GM21825 (cell line): ENCODE measurements around the gene PHF21B.

Experiments
- ATAC-seq: cut with Tn5 transposase; IDR thresholded peaks from one replicate; pipeline ENCODE4 v1.9.1; 2021; ENCODE audit warnings: mild to moderate bottlenecking, moderate library complexity; ENCODE audit not compliant: unreplicated experiment

Gene PHF21B

GRCh38 chr22:45019861-45020655 lies 10.3 kb upstream of the PHF21B start:
- ATAC-seq, result no peak

GRCh38 chr22:45014654-45015053 lies 4.8 kb upstream of the PHF21B start:
- ATAC-seq, result no peak

GRCh38 chr22:45013138-45013537 lies 3.3 kb upstream of the PHF21B start:
- no peak for ATAC-seq

GRCh38 chr22:45010532-45010900 lies 711 bp upstream of the PHF21B start:
- no peak for ATAC-seq

GRCh38 chr22:45008751-45009605 lies 827 bp downstream of the PHF21B start:
- no peak for ATAC-seq

GRCh38 chr22:45008186-45008681 lies 1.6 kb downstream of the PHF21B start:
- ATAC-seq, result no peak

GRCh38 chr22:45007391-45008185 lies 2.2 kb downstream of the PHF21B start:
- ATAC-seq, result no peak

- ATAC-seq, result no peak
Measured at GRCh38 chr22:45006964-45007390, 2.8 kb downstream of the PHF21B start.

- ATAC-seq, result no peak
Measured at GRCh38 chr22:45006111-45006963, 3.5 kb downstream of the PHF21B start.

- ATAC-seq, result no peak
Measured at GRCh38 chr22:45001653-45002052, 8.2 kb downstream of the PHF21B start.

GRCh38 chr22:45000330-45000729 lies 9.5 kb downstream of the PHF21B start:
- no peak for ATAC-seq

- ATAC-seq, result no peak
Measured at GRCh38 chr22:44999687-45000086, 10.1 kb downstream of the PHF21B start.

GRCh38 chr22:44999231-44999630 lies 10.6 kb downstream of the PHF21B start:
- ATAC-seq, result no peak

- ATAC-seq, result no peak
Measured at GRCh38 chr22:44998296-44998695, 11.5 kb downstream of the PHF21B start.

GRCh38 chr22:44997060-44997459 lies 12.7 kb downstream of the PHF21B start:
- ATAC-seq, result no peak

- no peak for ATAC-seq
Measured at GRCh38 chr22:44996648-44997047, 13.2 kb downstream of the PHF21B start.

- ATAC-seq, result no peak
Measured at GRCh38 chr22:44996120-44996519, 13.7 kb downstream of the PHF21B start.

GRCh38 chr22:44995715-44996114 lies 14.1 kb downstream of the PHF21B start:
- ATAC-seq, result no peak

GRCh38 chr22:44995105-44995514 lies 14.7 kb downstream of the PHF21B start:
- ATAC-seq, result no peak
